Thyroid gland (tissue), 4 donors: ENCODE results near the gene KRTAP3-2. TPM values are rescaled to one million over a fixed set of nuclear protein-coding genes. Genes with fewer than 3 reads are reported as not detected.

Experiments
- DNase-seq, 2 donors: peaks; one replicate each; pipeline ENCODE4 v3.0.0-alpha.2; 2019
- H3K27ac ChIP-seq, 3 donors: fragments of 200-600 bp; sonication (generic); 1 replicate in 2 of 3; 2 replicates in 1 of 3; pipeline ENCODE4 v1.5.1; 2016 to 2019; ENCODE audit warnings: mild to moderate bottlenecking in 1 of 3, moderate library complexity in 1 of 3
- H3K27me3 ChIP-seq: fragments of 200-600 bp; sonication (generic); one replicate; pipeline ENCODE4 v1.5.1; 2019
- H3K36me3 ChIP-seq, 2 donors: fragments of 200-600 bp; sonication (generic); one replicate each; pipeline ENCODE4 v1.5.1; 2016 to 2019
- H3K4me1 ChIP-seq, 2 donors: fragments of 200-600 bp; sonication (generic); one replicate each; pipeline ENCODE4 v1.5.1; 2017 to 2019
- H3K4me3 ChIP-seq, 3 donors: fragments of 200-600 bp; sonication (generic); replicated peaks in 1 of 3; 1 replicate in 2 of 3; 2 replicates in 1 of 3; pipeline ENCODE4 v1.5.1; 2016; ENCODE audit warnings: mild to moderate bottlenecking in 1 of 3
- H3K9me3 ChIP-seq: fragments of 200-600 bp; sonication (generic); one replicate; pipeline ENCODE4 v1.5.1; 2017
- CTCF ChIP-seq, 6 experiments: fragments of 200-600 bp in 3 of 6; fragments of 450-650 bp in 3 of 6; sonication (generic) in 3 of 6; IDR thresholded peaks; one replicate each; pipeline ENCODE4 v1.5.1; 2016 to 2019; ENCODE audit warnings: antibody characterized with exemption in 6 of 6, mild to moderate bottlenecking in 2 of 6, inconsistent platforms in 1 of 6, moderate library complexity in 1 of 6
- POLR2A ChIP-seq, 2 donors: fragments of 450-650 bp; IDR thresholded peaks; one replicate each; pipeline ENCODE4 v1.6.1; 2017; ENCODE audit warnings: antibody characterized with exemption in 2 of 2, mild to moderate bottlenecking in 2 of 2, moderate library complexity in 1 of 2
- WGBS, 2 donors: methylation state at CpG; one replicate each; pipeline ENCODE4 v1.1.5; 2017; 5-methylcytosine and 5-hydroxymethylcytosine counted together
- intact Hi-C: fragments of 100-400 bp; cut with DNase I; formaldehyde crosslinking; loops from one replicate; pipeline ENCODE4 v1.15.1; 2023
- small RNA-seq: library from RNA; depleted of rRNA; stranded (forward); fragments of <200 nt; gene quantifications from one replicate; pipeline ENCODE3, GENCODE V24; 2016
- total RNA-seq, 4 donors: library from RNA; depleted of rRNA; stranded (reverse); fragments of >200 nt; gene quantifications; one replicate each; pipeline ENCODE4 v1.2.3, GENCODE V29; 2016

The KRTAP3-2 gene
- total RNA-seq, 4 donors from 2014 or later, result not detected

- Histone ChIP-seq H3K27me3 (no peaks in the 10 kb centered on the region), H3K36me3 (no peaks in the 10 kb centered on the region), H3K27ac (no peak overlapping the region), H3K9me3 (no peaks in the 10 kb centered on the region), H3K4me3 (no peak overlapping the region), H3K4me1 (no peaks in the 10 kb centered on the region)
- 95% methylated on average over 2 of the region's 2 CpGs for WGBS, 2 donors
- no peak for DNase-seq
- intact Hi-C loops, result no loop called here
- TF ChIP-seq CTCF (IDR thresholded peaks at IDR 0.05) (no peak), POLR2A (IDR thresholded peaks at IDR 0.05) (no peak)
Measured at GRCh38 chr17:40951011-40951622, 48.6 kb downstream of the KRTAP3-2 start.

DNA sequence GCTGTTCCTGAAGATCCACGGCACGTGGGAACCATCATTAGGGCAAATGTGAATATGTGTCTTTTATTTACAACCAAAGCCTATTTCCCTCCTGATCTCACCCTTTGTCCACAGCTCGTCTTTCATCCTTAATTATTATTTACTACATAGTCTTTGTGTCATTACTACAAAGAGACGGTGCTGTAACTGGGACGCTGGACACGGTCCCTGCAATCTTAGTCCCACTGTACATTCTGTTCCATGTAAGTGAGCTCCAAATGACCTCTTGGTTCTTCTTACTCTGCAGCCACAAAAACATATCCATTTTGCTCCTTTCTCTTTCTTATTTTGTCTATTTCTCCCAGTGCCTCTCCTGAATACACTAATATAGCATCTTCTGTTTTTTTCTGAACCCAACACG lies 49.5 kb downstream of the KRTAP3-2 start:
- TF ChIP-seq CTCF (IDR thresholded peaks at IDR 0.05), result no peak
- TF ChIP-seq POLR2A (IDR thresholded peaks at IDR 0.05), result no peak
- no peak overlapping the region for H3K4me3 ChIP-seq
- intact Hi-C loops, result no loop called here
- H3K9me3 ChIP-seq, result no peaks in the 10 kb centered on the region
- H3K36me3 ChIP-seq, result no peaks in the 10 kb centered on the region
- H3K27me3 ChIP-seq, result no peaks in the 10 kb centered on the region
- no peak for DNase-seq
- H3K27ac ChIP-seq, result no peak overlapping the region
- no peaks in the 10 kb centered on the region for H3K4me1 ChIP-seq
- WGBS, 2 donors, result 79 to 83% methylated on average over 7 of the region's 7 CpGs

GRCh38 chr17:40949418-40949817 lies 50.3 kb downstream of the KRTAP3-2 start:
- H3K27ac ChIP-seq, result no peak overlapping the region
- no peaks in the 10 kb centered on the region for H3K36me3 ChIP-seq
- DNase-seq, result no peak
- intact Hi-C loops, result no loop called here
- TF ChIP-seq POLR2A (IDR thresholded peaks at IDR 0.05) (no peak), CTCF (IDR thresholded peaks at IDR 0.05) (no peak)
- no peaks in the 10 kb centered on the region for H3K4me1 ChIP-seq
- H3K27me3 ChIP-seq, result no peaks in the 10 kb centered on the region
- no peaks in the 10 kb centered on the region for H3K9me3 ChIP-seq
- 22 to 26% methylated on average over 10 of the region's 10 CpGs for WGBS, 2 donors
- no peak overlapping the region for H3K4me3 ChIP-seq

Small RNAs within 50 kb of the gene (small RNA-seq; reads per million reads assigned to genes)
- not detected for gene KRTAP3-4P

Other genes starting within 250 kb of the KRTAP3-2 start
- not detected for gene KRT25, start 244.6 kb downstream of the KRTAP3-2 start, total RNA-seq
- not detected for gene KRT26, start 227.7 kb downstream of the KRTAP3-2 start, total RNA-seq
- not detected for gene KRT27, start 217.4 kb downstream of the KRTAP3-2 start, total RNA-seq
- not detected for gene KRT28, start 199.9 kb downstream of the KRTAP3-2 start, total RNA-seq
- gene KRT10, start 177.3 kb downstream of the KRTAP3-2 start, total RNA-seq, result 10 to 100 TPM in 2 of 4 donors, 1 to 10 TPM in 2; 1.3 to 10.8 (median 8.8) TPM
- not detected for gene KRT12, start 132.7 kb downstream of the KRTAP3-2 start, total RNA-seq
- gene KRT20, start 114.7 kb downstream of the KRTAP3-2 start, total RNA-seq, result not detected
- 1 to 10 TPM in 1 of 4 donors, not detected in 3; 4.6 TPM for gene KRT23, start 62.3 kb downstream of the KRTAP3-2 start, total RNA-seq
- gene KRT39, start 33.0 kb downstream of the KRTAP3-2 start, total RNA-seq, result not detected
- gene KRT40, start 15.6 kb downstream of the KRTAP3-2 start, total RNA-seq, result not detected
- gene KRTAP3-3, start 5.7 kb downstream of the KRTAP3-2 start, total RNA-seq, result not detected
- not detected for gene KRTAP3-1, start 9.2 kb upstream of the KRTAP3-2 start, total RNA-seq
- not detected for gene KRTAP1-5, start 27.3 kb upstream of the KRTAP3-2 start, total RNA-seq
- gene KRTAP1-4, start 30.3 kb upstream of the KRTAP3-2 start, total RNA-seq, result not detected
- gene KRTAP1-3, start 35.0 kb upstream of the KRTAP3-2 start, total RNA-seq, result not detected
- not detected for gene KRTAP1-1, start 41.5 kb upstream of the KRTAP3-2 start, total RNA-seq
- gene KRTAP2-1, start 47.4 kb upstream of the KRTAP3-2 start, total RNA-seq, result not detected
- gene KRTAP2-2, start 55.3 kb upstream of the KRTAP3-2 start, total RNA-seq, result not detected
- gene KRTAP2-3, start 60.2 kb upstream of the KRTAP3-2 start, total RNA-seq, result not detected
- gene KRTAP2-4, start 66.0 kb upstream of the KRTAP3-2 start, total RNA-seq, result not detected
- gene KRTAP4-7, start 84.2 kb upstream of the KRTAP3-2 start, total RNA-seq, result not detected
- not detected for gene KRTAP4-8, start 98.2 kb upstream of the KRTAP3-2 start, total RNA-seq
- gene KRTAP4-16, start 102.3 kb upstream of the KRTAP3-2 start, total RNA-seq, result not detected
- gene KRTAP4-9, start 105.5 kb upstream of the KRTAP3-2 start, total RNA-seq, result not detected
- not detected for gene KRTAP4-11, start 118.5 kb upstream of the KRTAP3-2 start, total RNA-seq
- gene KRTAP4-12, start 124.3 kb upstream of the KRTAP3-2 start, total RNA-seq, result not detected
- not detected for gene KRTAP4-6, start 140.6 kb upstream of the KRTAP3-2 start, total RNA-seq
- gene KRTAP4-5, start 149.9 kb upstream of the KRTAP3-2 start, total RNA-seq, result not detected
- not detected for gene KRTAP4-4, start 160.8 kb upstream of the KRTAP3-2 start, total RNA-seq
- gene KRTAP4-3, start 168.3 kb upstream of the KRTAP3-2 start, total RNA-seq, result not detected
- gene KRTAP4-2, start 178.3 kb upstream of the KRTAP3-2 start, total RNA-seq, result not detected
- not detected for gene KRTAP4-1, start 185.0 kb upstream of the KRTAP3-2 start, total RNA-seq
- not detected for gene KRTAP9-1, start 190.0 kb upstream of the KRTAP3-2 start, total RNA-seq
- not detected for gene KRTAP9-2, start 226.7 kb upstream of the KRTAP3-2 start, total RNA-seq
- gene KRTAP9-3, start 232.5 kb upstream of the KRTAP3-2 start, total RNA-seq, result not detected
- not detected for gene KRTAP9-8, start 238.1 kb upstream of the KRTAP3-2 start, total RNA-seq
- not detected for gene KRTAP9-4, start 249.8 kb upstream of the KRTAP3-2 start, total RNA-seq